ENCODE data around the gene LARP6. TPM values are rescaled to one million over a fixed set of nuclear protein-coding genes. Genes with fewer than 3 reads are reported as not detected.
"Not testable (repeated sequence)": the region's sequence is repeated elsewhere in the genome, so short reads cannot be mapped to it uniquely, and the experiment has no call there.

LARP6 gene
- total RNA-seq, 3 donors from 2014 or later (not counting 1 experiment from before 2014, with no cell fraction given) = not detected

- no peaks in the 10 kb centered on the region for H3K9me3 Mint-ChIP-seq
- intact Hi-C loops (cut with micrococcal nuclease) = no loop called here
- no peak for TF ChIP-seq CTCF (IDR thresholded peaks at IDR 0.05)
- peaks cover 29 to 43% of the 10 kb centered on the region in 2 donors for H3K27me3 Mint-ChIP-seq (ENCODE audit: low read depth in 2 of 2)
- no peak overlapping the region for H3K27ac Mint-ChIP-seq
- H3K4me1 Mint-ChIP-seq = no peaks in the 10 kb centered on the region
- no peak for DNase-seq
- Histone ChIP-seq H3K9me3 (ENCODE audit: control insufficient read depth, insufficient read depth, low read length) (no peaks in the 10 kb centered on the region), H3K27me3 (ENCODE audit: control insufficient read depth, insufficient read depth, low read length) (no peaks in the 10 kb centered on the region), H3K36me3 (ENCODE audit: control insufficient read depth, insufficient read depth, low read length) (no peaks in the 10 kb centered on the region), H3K27ac (ENCODE audit: low read length) (no peak overlapping the region), H3K4me3 (ENCODE audit: low read length) (no peak overlapping the region), H3K4me1 (ENCODE audit: control insufficient read depth, insufficient read depth, low read length) (no peaks in the 10 kb centered on the region)
- ATAC-seq = no peak
- 78% methylated on average over 1 of the region's 2 CpGs for WGBS (ENCODE audit: insufficient coverage)
- no peaks in the 10 kb centered on the region for H3K36me3 Mint-ChIP-seq
- no peak overlapping the region for H3K4me3 Mint-ChIP-seq
These were observed 19.5 kb upstream of the LARP6 start for GRCh38 chr15:70873232-70874054.

- peaks cover 26 to 34% of the 10 kb centered on the region in 2 donors for H3K27me3 Mint-ChIP-seq (ENCODE audit: low read depth in 2 of 2)
- H3K9me3 ChIP-seq (ENCODE audit: control insufficient read depth, insufficient read depth, low read length); H3K27ac Mint-ChIP-seq; H3K36me3 ChIP-seq (ENCODE audit: control insufficient read depth, insufficient read depth, low read length); DNase-seq; H3K4me3 Mint-ChIP-seq; H3K9me3 Mint-ChIP-seq; H3K27ac ChIP-seq (ENCODE audit: low read length); H3K36me3 Mint-ChIP-seq; H3K4me1 ChIP-seq (ENCODE audit: control insufficient read depth, insufficient read depth, low read length); H3K4me1 Mint-ChIP-seq; ATAC-seq; intact Hi-C loops (cut with micrococcal nuclease); H3K4me3 ChIP-seq (ENCODE audit: low read length); H3K27me3 ChIP-seq (ENCODE audit: control insufficient read depth, insufficient read depth, low read length): not testable (repeated sequence)
- 95% methylated on average over 33 of the region's 34 CpGs for WGBS (ENCODE audit: insufficient coverage)
These were observed 17.5 kb upstream of the LARP6 start for GRCh38 chr15:70871490-70871889.

- no peak overlapping the region for H3K27ac ChIP-seq (ENCODE audit: low read length)
- peaks cover 19 to 22% of the 10 kb centered on the region in 2 donors for H3K27me3 Mint-ChIP-seq (ENCODE audit: low read depth in 2 of 2)
- no peaks in the 10 kb centered on the region for H3K4me1 Mint-ChIP-seq
- no peaks in the 10 kb centered on the region for H3K9me3 Mint-ChIP-seq
- no peaks in the 10 kb centered on the region for H3K4me1 ChIP-seq (ENCODE audit: control insufficient read depth, insufficient read depth, low read length)
- H3K36me3 ChIP-seq (ENCODE audit: control insufficient read depth, insufficient read depth, low read length) = no peaks in the 10 kb centered on the region
- TF ChIP-seq CTCF (IDR thresholded peaks at IDR 0.05) = no peak
- no peaks in the 10 kb centered on the region for H3K9me3 ChIP-seq (ENCODE audit: control insufficient read depth, insufficient read depth, low read length)
- DNase-seq = no peak
- H3K27me3 ChIP-seq (ENCODE audit: control insufficient read depth, insufficient read depth, low read length) = no peaks in the 10 kb centered on the region
- no peak overlapping the region for H3K4me3 Mint-ChIP-seq
- no peak overlapping the region for H3K4me3 ChIP-seq (ENCODE audit: low read length)
- H3K36me3 Mint-ChIP-seq = no peaks in the 10 kb centered on the region
- ATAC-seq = no peak
- intact Hi-C loops (cut with micrococcal nuclease) = no loop called here
- H3K27ac Mint-ChIP-seq = no peak overlapping the region
These were observed 16.1 kb upstream of the LARP6 start for GRCh38 chr15:70870051-70870450.

GRCh38 chr15:70869346-70869745, 15.4 kb upstream of the LARP6 start:
- intact Hi-C loops (cut with micrococcal nuclease) = no loop called here
- TF ChIP-seq CTCF (IDR thresholded peaks at IDR 0.05) = no peak

More at GRCh38 chr15:70869346-70869745, 15.4 kb upstream of the LARP6 start:
- H3K27ac ChIP-seq (ENCODE audit: low read length) = no peak overlapping the region
- Mint-ChIP-seq H3K4me1 (no peaks in the 10 kb centered on the region), H3K4me3 (no peak overlapping the region), H3K36me3 (no peaks in the 10 kb centered on the region), H3K9me3 (no peaks in the 10 kb centered on the region), H3K27me3 (ENCODE audit: low read depth in 2 of 2) (peaks cover 12 to 17% of the 10 kb centered on the region in 2 donors), H3K27ac (no peak overlapping the region)
- 87% methylated on average over 3 of the region's 3 CpGs for WGBS (ENCODE audit: insufficient coverage)
- no peaks in the 10 kb centered on the region for H3K27me3 ChIP-seq (ENCODE audit: control insufficient read depth, insufficient read depth, low read length)
- H3K4me1 ChIP-seq (ENCODE audit: control insufficient read depth, insufficient read depth, low read length) = no peaks in the 10 kb centered on the region
- ATAC-seq (no peak), DNase-seq (no peak)
- no peak overlapping the region for H3K4me3 ChIP-seq (ENCODE audit: low read length)
- H3K36me3 ChIP-seq (ENCODE audit: control insufficient read depth, insufficient read depth, low read length) = no peaks in the 10 kb centered on the region
- no peaks in the 10 kb centered on the region for H3K9me3 ChIP-seq (ENCODE audit: control insufficient read depth, insufficient read depth, low read length)

All from natural killer cell (primary cell).